Measurements from ENCODE around the gene TUT7. TPM values are rescaled to one million over a fixed set of nuclear protein-coding genes. Genes with fewer than 3 reads are reported as not detected.

TUT7 gene
- total and polyA plus RNA-seq, 2 of the 4 experiments (the other 2 are of a cell fraction) = 13.3 to 33.3 TPM

DNA sequence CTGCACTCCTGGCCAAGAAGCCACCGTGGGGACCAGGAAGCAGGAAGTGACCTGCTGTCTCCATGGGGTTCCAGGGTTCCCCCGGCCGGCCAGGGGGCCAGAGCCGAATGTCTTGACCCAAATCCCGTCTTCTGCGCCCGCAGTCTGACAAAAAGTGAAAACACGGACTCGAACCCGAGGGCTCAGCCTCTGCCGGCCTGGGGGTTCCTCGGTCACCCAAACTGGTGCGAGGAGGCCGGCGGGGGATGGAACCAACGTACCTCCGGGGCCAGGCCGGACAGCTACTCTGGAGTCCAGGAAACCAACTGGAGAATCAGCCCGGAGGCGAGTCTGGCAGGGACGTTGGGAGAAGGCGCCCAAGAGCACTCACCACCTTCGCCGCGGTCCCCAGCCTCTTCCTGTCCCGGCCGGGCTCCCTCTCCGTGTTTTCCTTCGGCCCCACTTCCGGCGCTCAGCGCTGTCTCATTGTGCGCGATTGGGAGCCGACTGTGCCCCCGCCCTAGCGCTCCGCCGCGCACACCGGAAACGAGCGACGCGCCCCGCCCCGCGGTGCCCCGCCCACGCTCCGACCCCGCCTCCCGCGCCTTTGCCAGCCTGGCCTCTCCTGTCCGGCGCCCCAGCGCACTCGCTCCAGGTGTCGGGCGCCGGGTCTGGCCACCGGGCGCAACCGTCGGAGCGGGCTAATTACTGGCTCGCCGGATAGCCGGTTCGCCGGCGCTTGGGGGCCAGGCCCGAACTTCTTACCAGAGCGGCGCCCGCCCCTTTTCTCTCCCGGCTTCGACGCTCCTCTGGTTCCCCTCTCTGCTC lies at the start of gene TUT7 (continued):
- TF ChIP-seq, protein P1, sequence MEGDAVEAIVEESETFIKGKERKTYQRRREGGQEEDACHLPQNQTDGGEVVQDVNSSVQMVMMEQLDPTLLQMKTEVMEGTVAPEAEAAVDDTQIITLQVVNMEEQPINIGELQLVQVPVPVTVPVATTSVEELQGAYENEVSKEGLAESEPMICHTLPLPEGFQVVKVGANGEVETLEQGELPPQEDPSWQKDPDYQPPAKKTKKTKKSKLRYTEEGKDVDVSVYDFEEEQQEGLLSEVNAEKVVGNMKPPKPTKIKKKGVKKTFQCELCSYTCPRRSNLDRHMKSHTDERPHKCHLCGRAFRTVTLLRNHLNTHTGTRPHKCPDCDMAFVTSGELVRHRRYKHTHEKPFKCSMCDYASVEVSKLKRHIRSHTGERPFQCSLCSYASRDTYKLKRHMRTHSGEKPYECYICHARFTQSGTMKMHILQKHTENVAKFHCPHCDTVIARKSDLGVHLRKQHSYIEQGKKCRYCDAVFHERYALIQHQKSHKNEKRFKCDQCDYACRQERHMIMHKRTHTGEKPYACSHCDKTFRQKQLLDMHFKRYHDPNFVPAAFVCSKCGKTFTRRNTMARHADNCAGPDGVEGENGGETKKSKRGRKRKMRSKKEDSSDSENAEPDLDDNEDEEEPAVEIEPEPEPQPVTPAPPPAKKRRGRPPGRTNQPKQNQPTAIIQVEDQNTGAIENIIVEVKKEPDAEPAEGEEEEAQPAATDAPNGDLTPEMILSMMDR (conservative IDR thresholded peaks at IDR 0.05; ENCODE audit: low read depth, low read length) = no peak
- TF ChIP-seq CHD1 (IDR thresholded peaks at IDR 0.05; ENCODE audit: low read depth, low read length) = no peak
- TF ChIP-seq POLR2A (IDR thresholded peaks at IDR 0.05; ENCODE audit: low read depth, low read length) = peak; percentile 87
- TF ChIP-seq USF2 (IDR thresholded peaks at IDR 0.05; ENCODE audit: low read depth, low read length) = no peak
- peak; percentile 10; the same call in 1 of the 2 replicates for TF ChIP-seq FOS (IDR thresholded peaks at IDR 0.05; ENCODE audit: low read depth, low read length)
- TF ChIP-seq NFE2L2 (IDR thresholded peaks at IDR 0.05; ENCODE audit: low read depth, low read length) = peak; percentile 64
- no peak for TF ChIP-seq RFX5 (IDR thresholded peaks at IDR 0.05; ENCODE audit: low read depth, low read length)
- TF ChIP-seq MXI1 (IDR thresholded peaks at IDR 0.05; ENCODE audit: borderline replicate concordance, low read depth, low read length) = peak; percentile 15; the same call in 1 of the 2 replicates
- no peak for TF ChIP-seq BHLHE40 (IDR thresholded peaks at IDR 0.05; ENCODE audit: low read depth, low read length)
- no peak for TF ChIP-seq SMC3 (IDR thresholded peaks at IDR 0.05; ENCODE audit: low read depth, low read length)
